ENCODE results near the gene BNIP2.
A peak's percentile ranks its signal among the peaks of the same experiment; 100 is the strongest.

The BNIP2 gene

GRCh38 chr15:59676565-59676964, 12.6 kb downstream of the BNIP2 start:
- H3K27ac ChIP-seq (replicated peaks), result no peak overlapping the region
- no peaks in the 10 kb centered on the region for H3K27me3 ChIP-seq (ENCODE audit: insufficient read depth, poor library complexity, severe bottlenecking)
- H3K4me3 ChIP-seq (replicated peaks; ENCODE audit: insufficient read depth, low read length), result no peak overlapping the region
- no peak for DNase-seq (ENCODE audit: low read depth in 1 of 2, low spot score in 1 of 2)
- TF ChIP-seq GABPA (IDR thresholded peaks at IDR 0.05; ENCODE audit: low read depth), result no peak
- TF ChIP-seq, protein P1, sequence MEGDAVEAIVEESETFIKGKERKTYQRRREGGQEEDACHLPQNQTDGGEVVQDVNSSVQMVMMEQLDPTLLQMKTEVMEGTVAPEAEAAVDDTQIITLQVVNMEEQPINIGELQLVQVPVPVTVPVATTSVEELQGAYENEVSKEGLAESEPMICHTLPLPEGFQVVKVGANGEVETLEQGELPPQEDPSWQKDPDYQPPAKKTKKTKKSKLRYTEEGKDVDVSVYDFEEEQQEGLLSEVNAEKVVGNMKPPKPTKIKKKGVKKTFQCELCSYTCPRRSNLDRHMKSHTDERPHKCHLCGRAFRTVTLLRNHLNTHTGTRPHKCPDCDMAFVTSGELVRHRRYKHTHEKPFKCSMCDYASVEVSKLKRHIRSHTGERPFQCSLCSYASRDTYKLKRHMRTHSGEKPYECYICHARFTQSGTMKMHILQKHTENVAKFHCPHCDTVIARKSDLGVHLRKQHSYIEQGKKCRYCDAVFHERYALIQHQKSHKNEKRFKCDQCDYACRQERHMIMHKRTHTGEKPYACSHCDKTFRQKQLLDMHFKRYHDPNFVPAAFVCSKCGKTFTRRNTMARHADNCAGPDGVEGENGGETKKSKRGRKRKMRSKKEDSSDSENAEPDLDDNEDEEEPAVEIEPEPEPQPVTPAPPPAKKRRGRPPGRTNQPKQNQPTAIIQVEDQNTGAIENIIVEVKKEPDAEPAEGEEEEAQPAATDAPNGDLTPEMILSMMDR (IDR thresholded peaks at IDR 0.05; ENCODE audit: insufficient read depth, low read length), result no peak
- no peak for TF ChIP-seq REST (IDR thresholded peaks at IDR 0.05; ENCODE audit: insufficient replicate concordance, low read depth)
- TF ChIP-seq POLR2AphosphoS5 (IDR thresholded peaks at IDR 0.05; ENCODE audit: low read depth), result no peak
- no peak for TF ChIP-seq SPI1 (IDR thresholded peaks at IDR 0.05; ENCODE audit: borderline replicate concordance, low read depth)

DNA sequence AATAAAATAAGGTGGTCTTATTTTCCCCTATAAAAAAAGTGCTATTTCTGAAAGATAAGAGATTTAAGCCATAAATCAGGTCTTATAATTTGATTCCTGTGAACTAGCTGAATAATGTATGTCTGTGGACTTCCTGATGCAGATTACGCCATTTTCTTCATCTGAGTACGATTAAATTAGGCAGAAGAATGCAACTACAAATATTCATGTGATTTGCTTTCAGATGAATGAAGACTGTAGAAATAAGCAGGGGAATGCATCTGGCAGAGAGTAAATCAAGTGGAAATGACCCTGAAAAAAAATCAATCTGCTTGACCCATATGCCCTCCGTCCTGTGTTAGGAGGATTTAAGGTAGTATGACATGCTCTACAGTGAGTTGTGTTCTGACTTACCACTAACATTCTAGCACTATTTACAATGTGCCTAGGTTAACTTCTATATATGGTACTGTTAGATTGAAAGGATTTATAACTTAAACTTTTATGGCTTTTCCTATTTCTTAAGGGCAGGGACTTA, 14.7 kb downstream of the BNIP2 start:
- Histone ChIP-seq H3K27ac (replicated peaks) (no peak overlapping the region), H3K27me3 (ENCODE audit: insufficient read depth, poor library complexity, severe bottlenecking) (no peaks in the 10 kb centered on the region), H3K4me3 (replicated peaks; ENCODE audit: insufficient read depth, low read length) (no peak overlapping the region)
- TF ChIP-seq, protein P1 (IDR thresholded peaks at IDR 0.05; ENCODE audit: insufficient read depth, low read length), result no peak
- TF ChIP-seq SPI1 (IDR thresholded peaks at IDR 0.05; ENCODE audit: borderline replicate concordance, low read depth) (no peak), GABPA (IDR thresholded peaks at IDR 0.05; ENCODE audit: low read depth) (no peak), REST (IDR thresholded peaks at IDR 0.05; ENCODE audit: insufficient replicate concordance, low read depth) (no peak), POLR2AphosphoS5 (IDR thresholded peaks at IDR 0.05; ENCODE audit: low read depth) (no peak)
- DNase-seq (ENCODE audit: low read depth in 1 of 2, low spot score in 1 of 2), result no peak

DNA sequence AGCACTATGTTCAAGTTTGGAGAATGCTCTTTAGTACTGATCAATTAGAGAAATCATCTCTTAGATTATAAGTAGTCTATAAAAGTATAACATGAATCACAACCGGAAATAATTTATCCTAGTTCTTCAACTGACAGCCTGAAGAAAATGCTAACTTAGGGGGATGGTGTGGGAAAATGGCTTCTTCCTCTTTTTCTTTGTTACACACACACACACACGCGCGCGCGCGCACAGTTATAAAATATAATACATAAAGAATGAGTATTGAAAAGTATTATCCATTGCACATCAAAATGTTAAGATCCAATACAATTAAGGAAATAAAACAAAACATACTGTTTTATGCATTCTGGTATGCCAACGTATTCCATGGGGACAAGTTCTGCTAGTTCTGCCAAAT, 20.6 kb downstream of the BNIP2 start:
- H3K27ac ChIP-seq (replicated peaks), result no peak overlapping the region
- H3K27me3 ChIP-seq (ENCODE audit: insufficient read depth, poor library complexity, severe bottlenecking), result no peaks in the 10 kb centered on the region
- DNase-seq (ENCODE audit: low read depth in 1 of 2, low spot score in 1 of 2), result peak in 1 of 2 experiments; percentile 51
- H3K4me3 ChIP-seq (replicated peaks; ENCODE audit: insufficient read depth, low read length), result no peak overlapping the region
- TF ChIP-seq, protein P1 (IDR thresholded peaks at IDR 0.05; ENCODE audit: insufficient read depth, low read length), result no peak
- TF ChIP-seq GABPA (IDR thresholded peaks at IDR 0.05; ENCODE audit: low read depth) (no peak), SPI1 (IDR thresholded peaks at IDR 0.05; ENCODE audit: borderline replicate concordance, low read depth) (peak; percentile 47; the same call in 1 of the 2 replicates), REST (IDR thresholded peaks at IDR 0.05; ENCODE audit: insufficient replicate concordance, low read depth) (no peak)
